Measurements from ENCODE around the gene PTPN7. TPM values are rescaled to one million over a fixed set of nuclear protein-coding genes. Genes with fewer than 3 reads are reported as not detected.

Gene PTPN7
- total RNA-seq, 2 donors from 2014 or later: 4.3 to 6.1 TPM

DNA sequence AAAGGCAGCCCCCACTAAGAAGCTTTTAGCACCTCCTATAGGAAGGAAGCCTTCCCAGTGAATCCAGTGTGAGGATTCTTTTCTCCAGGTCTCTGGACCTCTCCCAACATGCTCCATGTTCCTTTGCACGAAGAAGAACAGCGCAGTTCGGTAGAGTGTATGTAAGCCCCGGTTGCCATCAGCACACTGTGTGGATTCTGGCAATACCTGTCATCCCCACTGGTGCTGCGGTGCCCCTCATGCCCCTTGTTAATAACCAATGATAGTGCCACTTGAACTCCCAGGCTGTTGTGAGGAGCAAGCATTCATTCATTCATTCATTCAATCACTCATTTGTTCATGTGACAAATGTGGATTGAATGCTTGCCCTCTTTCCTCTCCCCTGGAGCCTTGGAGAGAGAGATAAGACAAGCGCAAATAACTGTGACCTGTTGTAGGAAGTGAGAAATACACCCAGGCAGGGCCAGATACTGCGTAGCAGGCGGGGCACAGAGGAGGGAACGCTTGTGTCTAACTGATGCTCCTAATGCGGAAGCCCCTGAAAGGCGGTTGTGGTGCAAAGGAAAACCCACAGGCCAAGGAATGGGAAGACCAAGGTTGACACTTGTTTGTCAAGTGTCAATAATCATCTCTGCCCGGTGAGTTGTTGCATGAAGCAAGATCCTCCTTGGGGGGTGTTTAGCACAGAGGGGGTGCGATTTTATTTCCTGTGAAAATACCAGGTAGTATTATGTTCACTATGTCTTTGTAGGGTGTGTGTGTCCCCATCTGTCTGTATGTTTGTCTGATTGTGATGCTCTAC lies 43.0 kb upstream of the PTPN7 start:
- TF ChIP-seq, protein P1, sequence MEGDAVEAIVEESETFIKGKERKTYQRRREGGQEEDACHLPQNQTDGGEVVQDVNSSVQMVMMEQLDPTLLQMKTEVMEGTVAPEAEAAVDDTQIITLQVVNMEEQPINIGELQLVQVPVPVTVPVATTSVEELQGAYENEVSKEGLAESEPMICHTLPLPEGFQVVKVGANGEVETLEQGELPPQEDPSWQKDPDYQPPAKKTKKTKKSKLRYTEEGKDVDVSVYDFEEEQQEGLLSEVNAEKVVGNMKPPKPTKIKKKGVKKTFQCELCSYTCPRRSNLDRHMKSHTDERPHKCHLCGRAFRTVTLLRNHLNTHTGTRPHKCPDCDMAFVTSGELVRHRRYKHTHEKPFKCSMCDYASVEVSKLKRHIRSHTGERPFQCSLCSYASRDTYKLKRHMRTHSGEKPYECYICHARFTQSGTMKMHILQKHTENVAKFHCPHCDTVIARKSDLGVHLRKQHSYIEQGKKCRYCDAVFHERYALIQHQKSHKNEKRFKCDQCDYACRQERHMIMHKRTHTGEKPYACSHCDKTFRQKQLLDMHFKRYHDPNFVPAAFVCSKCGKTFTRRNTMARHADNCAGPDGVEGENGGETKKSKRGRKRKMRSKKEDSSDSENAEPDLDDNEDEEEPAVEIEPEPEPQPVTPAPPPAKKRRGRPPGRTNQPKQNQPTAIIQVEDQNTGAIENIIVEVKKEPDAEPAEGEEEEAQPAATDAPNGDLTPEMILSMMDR (IDR thresholded peaks at IDR 0.05): no peak
- DNase-seq (ENCODE audit: low spot score): no peak
- H3K36me3 ChIP-seq: no peaks in the 10 kb centered on the region
- peaks cover 35 to 62% of the 10 kb centered on the region in 2 donors for H3K4me1 ChIP-seq (ENCODE audit: control insufficient read depth in 1 of 2, low read depth in 2 of 2)
- no peak overlapping the region for H3K4me3 ChIP-seq
- H3K27me3 ChIP-seq (replicated peaks; ENCODE audit: insufficient read depth): no peaks in the 10 kb centered on the region
- H3K27ac ChIP-seq: peak overlapping the region in 1 of 2 donors; percentile 94
- ATAC-seq (ENCODE audit: insufficient number of reproducible peaks, low FRiP score, low read depth): no peak
- no peaks in the 10 kb centered on the region for H3K9me3 ChIP-seq

DNA sequence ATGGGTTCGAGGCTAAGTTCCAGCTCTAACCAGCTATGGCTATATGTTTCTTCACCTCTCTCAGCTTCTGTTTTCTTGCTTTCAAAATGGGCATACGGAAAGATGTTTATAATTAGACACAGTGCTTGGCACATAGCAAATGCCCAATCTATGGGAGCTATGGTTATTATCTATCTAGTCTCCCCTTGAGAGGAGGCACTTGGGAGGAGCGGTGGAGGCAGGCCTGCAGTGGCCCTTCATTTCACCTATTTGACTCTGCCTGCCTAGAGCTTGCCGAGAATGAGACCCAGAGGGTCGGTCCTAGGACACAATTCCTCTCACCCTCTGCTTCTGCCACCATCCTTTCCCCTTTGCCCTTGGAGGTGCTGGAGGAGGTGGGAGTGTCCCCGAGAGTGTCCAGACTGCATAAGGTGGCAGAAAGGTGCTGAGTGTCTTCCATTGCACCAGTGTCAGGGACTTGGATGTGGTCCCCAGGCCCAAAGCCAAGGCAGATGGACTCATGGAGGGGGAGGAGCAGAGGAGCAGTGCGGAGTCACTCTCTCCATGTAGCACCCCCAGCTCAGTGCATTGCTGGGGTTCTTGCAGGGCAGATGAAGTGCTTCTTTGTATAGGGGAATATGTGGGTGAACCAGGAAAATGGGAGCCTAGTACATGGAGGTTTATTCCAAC lies 42.2 kb upstream of the PTPN7 start:
- no peaks in the 10 kb centered on the region for H3K36me3 ChIP-seq
- H3K9me3 ChIP-seq: no peaks in the 10 kb centered on the region
- H3K4me1 ChIP-seq (ENCODE audit: control insufficient read depth in 1 of 2, low read depth in 2 of 2): peaks cover 29 to 62% of the 10 kb centered on the region in 2 donors
- H3K4me3 ChIP-seq: no peak overlapping the region
- TF ChIP-seq, protein P1 (IDR thresholded peaks at IDR 0.05): no peak
- peak overlapping the region; percentile 94 to 97 for H3K27ac ChIP-seq
- no peak for DNase-seq (ENCODE audit: low spot score)
- no peak for ATAC-seq (ENCODE audit: insufficient number of reproducible peaks, low FRiP score, low read depth)
- no peaks in the 10 kb centered on the region for H3K27me3 ChIP-seq (replicated peaks; ENCODE audit: insufficient read depth)

DNA sequence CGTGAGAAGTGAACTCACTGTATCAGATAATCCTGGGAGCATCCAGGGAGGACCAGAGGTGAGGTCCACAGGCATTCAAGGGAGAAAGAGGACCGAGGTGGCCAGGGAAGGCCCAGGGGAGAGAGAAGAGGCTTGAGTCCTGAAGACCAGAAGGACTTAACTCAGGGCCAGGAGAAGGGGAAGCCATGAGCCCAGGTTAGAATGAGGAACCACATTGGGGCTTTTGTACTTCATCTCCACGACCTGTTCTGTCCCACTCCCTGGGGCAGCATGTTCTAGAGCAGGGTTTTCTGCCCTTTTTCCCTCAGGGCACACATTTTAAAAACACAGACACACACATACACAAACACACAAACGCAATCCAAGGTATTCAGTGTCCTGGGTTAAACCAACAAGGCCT lies 41.6 kb upstream of the PTPN7 start:
- TF ChIP-seq, protein P1 (IDR thresholded peaks at IDR 0.05): no peak
- ATAC-seq (ENCODE audit: insufficient number of reproducible peaks, low FRiP score, low read depth) (no peak), DNase-seq (ENCODE audit: low spot score) (no peak)
- no peaks in the 10 kb centered on the region for H3K27me3 ChIP-seq (replicated peaks; ENCODE audit: insufficient read depth)
- no peaks in the 10 kb centered on the region for H3K9me3 ChIP-seq
- H3K36me3 ChIP-seq: no peaks in the 10 kb centered on the region
- peaks cover 23 to 62% of the 10 kb centered on the region in 2 donors for H3K4me1 ChIP-seq (ENCODE audit: control insufficient read depth in 1 of 2, low read depth in 2 of 2)
- no peak overlapping the region for H3K4me3 ChIP-seq
- peak overlapping the region; percentile 94 to 97 for H3K27ac ChIP-seq

DNA sequence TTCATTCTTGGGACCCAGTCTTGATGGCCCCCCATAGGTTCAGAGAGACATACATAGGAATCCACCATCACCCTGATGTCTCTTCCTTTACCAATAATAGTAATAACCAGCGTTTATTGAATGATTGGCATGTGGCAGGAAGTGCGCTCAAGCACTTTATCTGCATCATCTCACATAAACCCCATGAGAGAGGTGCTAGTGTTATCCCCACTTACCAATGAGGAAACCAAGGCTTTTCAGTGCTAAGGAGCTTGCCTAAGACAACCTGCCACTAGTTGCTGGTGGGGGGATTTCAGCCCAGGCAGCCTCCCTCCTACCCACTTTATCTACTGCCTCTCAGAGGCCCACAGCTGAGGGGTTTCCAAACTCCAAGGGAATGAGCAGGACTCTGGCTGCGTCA lies 40.9 kb upstream of the PTPN7 start:
- no peaks in the 10 kb centered on the region for H3K27me3 ChIP-seq (replicated peaks; ENCODE audit: insufficient read depth)
- DNase-seq (ENCODE audit: low spot score) (no peak), ATAC-seq (ENCODE audit: insufficient number of reproducible peaks, low FRiP score, low read depth) (no peak)
- H3K9me3 ChIP-seq: no peaks in the 10 kb centered on the region
- no peaks in the 10 kb centered on the region for H3K36me3 ChIP-seq
- TF ChIP-seq, protein P1 (IDR thresholded peaks at IDR 0.05): no peak
- H3K27ac ChIP-seq: peak overlapping the region; percentile 94 to 97
- H3K4me3 ChIP-seq: no peak overlapping the region
- H3K4me1 ChIP-seq (ENCODE audit: control insufficient read depth in 1 of 2, low read depth in 2 of 2): peaks cover 23 to 67% of the 10 kb centered on the region in 2 donors

DNA sequence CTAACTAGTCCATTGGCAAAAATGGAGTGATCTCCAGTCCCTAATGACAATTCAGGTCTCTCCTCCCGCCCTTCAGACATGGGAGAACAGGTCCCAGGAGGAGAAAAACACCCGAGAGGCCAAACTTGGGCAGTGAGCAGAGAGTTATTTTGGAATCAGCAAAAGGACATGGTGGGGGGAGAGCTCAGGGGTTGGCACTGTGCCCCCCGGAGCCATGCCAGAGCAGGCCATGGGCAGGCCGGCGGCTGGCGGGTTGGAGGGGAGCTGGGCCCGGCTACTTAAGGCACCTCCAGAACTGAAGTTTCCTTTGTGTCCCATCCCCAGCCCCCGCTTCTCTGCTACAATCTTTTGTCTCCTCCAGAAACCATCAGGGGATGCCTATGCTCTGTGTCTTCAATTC lies 40.3 kb upstream of the PTPN7 start:
- no peaks in the 10 kb centered on the region for H3K9me3 ChIP-seq
- H3K27me3 ChIP-seq (replicated peaks; ENCODE audit: insufficient read depth): no peaks in the 10 kb centered on the region
- peak overlapping the region; percentile 94 to 97 for H3K27ac ChIP-seq
- peak; percentile 34 for ATAC-seq (ENCODE audit: insufficient number of reproducible peaks, low FRiP score, low read depth)
- peaks cover 23 to 73% of the 10 kb centered on the region in 2 donors for H3K4me1 ChIP-seq (ENCODE audit: control insufficient read depth in 1 of 2, low read depth in 2 of 2)
- no peak overlapping the region for H3K4me3 ChIP-seq
- H3K36me3 ChIP-seq: no peaks in the 10 kb centered on the region
- TF ChIP-seq, protein P1 (IDR thresholded peaks at IDR 0.05): no peak
- no peak for DNase-seq (ENCODE audit: low spot score)
